ENCODE measurements around the gene TMPRSS12. TPM values are rescaled to one million over a fixed set of nuclear protein-coding genes. Genes with fewer than 3 reads are reported as not detected.
"Not testable (repeated sequence)": the region's sequence is repeated elsewhere in the genome, so short reads cannot be mapped to it uniquely, and the experiment has no call there.

Gene TMPRSS12
- total RNA-seq, 1 experiment from 2014 or later, result not detected

DNA sequence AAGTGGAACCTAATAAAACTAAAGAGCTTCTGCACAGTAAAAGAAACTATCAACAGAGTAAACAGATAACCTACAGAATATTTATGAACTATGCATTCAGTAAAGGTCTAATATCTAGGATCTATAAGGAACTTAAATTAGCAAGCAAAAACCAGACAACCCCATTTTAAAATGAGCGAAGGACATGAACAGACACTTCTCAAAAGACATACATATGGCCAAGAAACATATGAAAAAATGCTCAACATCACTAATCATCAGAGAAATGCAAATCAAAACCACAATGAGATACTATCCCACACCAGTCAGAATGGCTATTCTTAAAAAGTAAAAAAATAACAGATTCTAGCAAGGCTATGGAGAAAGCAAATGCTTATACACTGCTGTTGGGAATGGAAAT is 12.5 kb downstream of the TMPRSS12 start:
- DNase-seq (ENCODE audit: extremely low read depth, low read depth), result not testable (repeated sequence)

DNA sequence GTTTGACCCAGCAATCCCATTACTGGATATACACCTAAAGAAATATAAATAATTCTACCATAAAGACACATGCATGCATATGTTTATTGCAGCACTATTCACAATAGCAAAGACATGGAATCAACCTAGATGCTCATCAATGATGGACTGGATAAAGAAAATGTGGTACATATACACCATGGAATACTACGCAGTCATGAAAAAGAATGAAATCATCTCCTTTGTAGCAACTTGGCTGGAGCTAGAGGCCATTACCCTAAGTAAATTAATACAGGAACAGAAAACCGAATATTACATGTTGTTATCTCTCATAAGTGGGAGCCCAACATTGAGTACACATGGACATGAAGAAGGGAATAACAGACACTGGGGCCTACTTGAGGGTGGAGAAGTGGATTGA is 13.0 kb downstream of the TMPRSS12 start:
- not testable (repeated sequence) for DNase-seq (ENCODE audit: extremely low read depth, low read depth)

DNA sequence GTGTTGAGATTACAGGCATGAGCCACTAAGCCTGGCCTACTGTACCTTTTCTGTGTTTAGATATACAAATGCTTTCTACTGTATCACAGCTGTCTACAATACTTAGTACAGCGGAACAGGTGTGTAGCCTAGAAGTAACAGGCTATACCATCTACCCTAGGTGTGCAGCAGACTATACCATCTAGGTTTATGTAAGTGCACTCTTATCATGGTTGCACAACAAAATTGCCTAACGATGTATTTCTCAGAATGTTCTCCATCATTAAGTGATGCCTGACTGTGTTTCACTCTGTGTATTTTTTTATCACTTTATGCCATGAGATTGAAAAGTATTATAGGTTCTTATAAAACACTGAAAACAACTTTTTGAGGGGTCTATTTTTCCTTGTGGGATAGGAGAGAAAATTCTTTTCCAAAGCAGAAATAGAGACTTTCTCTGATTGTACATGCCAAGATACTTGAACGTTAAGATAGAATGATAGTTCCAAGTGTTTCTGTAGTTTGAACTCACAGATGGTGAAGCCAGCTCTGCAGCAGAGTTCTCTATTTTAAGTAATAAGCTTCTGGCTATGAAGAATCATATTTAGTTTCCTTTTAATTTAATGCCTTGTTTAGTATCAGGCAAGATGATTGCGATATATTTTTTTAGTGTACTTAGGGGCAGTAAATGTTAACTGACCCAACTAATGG is 17.0 kb downstream of the TMPRSS12 start:
- DNase-seq (ENCODE audit: extremely low read depth, low read depth), result no peak

DNA sequence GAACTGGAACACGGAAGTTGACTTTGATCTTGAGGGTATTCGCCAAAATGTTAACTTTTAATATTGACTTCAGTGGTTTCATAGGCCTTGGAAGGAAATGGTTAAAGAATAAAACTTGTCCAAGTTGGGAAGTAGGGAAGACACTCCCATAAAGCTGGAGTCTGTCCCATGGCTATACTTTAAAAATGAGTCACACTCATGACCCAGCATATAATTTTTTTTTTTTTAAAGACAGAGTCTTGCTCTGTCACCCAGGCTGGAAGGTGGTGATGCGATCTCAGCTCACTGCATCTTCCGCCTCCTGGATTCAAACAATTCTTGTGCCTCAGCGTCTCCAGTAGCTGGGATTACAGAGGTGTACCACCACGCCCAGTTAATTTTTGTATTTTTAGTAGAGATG is 19.6 kb downstream of the TMPRSS12 start:
- peak; percentile 8 for DNase-seq (ENCODE audit: extremely low read depth, low read depth)

DNA sequence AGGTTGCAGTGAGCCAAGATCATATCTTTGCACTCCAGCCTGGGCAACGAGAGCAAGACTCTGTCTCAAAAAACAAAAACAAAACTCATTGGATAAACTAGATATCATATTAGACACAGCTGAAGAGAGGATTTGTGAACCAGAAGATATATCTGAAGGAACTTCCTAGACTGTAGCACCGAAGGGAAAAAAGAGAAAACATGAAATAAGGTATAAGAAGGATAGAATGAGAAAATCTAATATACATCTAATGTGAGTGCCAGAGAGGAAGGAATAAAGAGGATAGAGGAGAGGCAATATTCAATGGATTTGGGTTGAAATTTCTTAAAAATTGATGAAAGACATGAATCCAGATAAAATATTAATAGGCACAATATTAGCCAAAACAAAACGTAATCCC is 22.5 kb downstream of the TMPRSS12 start:
- no peak for DNase-seq (ENCODE audit: extremely low read depth, low read depth)

DNA sequence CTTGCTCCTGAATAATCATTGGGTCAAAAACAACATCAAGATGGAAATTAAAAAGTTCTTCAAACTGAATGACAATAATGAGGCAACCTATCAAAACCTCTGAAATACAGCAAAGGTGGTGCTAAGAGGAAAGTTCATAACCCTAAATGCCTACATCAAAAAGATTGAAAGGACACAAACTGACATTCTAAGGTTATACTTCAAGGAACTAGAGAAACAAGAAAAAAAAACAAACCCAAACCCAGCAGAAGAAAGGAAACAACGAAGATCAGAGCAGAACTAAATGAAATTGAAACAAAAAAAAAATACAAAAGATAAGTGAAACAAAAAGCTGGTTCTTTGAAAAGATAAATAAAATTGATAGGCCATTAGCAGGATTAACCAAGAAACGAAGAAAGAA is 26.2 kb downstream of the TMPRSS12 start:
- DNase-seq (ENCODE audit: extremely low read depth, low read depth), result not testable (repeated sequence)

DNA sequence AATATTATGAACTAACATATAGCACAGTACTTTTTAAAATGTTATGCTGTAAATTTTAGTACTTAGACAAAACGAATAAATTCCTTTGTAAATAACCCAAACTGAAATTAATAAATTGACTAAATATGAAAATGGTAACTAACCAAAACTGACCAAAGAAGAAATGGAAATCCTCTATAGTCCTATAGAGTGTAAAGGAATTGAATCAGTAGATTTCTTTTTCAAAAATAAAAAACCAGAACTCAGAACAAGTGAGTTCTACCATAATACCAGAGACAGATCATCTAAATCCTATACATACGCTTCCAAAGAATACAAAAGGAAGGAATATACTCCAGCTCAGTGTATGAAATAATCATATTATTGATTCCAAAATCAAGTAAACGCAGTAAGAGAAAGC is 39.8 kb downstream of the TMPRSS12 start:
- DNase-seq (ENCODE audit: extremely low read depth, low read depth), result no peak

DNA sequence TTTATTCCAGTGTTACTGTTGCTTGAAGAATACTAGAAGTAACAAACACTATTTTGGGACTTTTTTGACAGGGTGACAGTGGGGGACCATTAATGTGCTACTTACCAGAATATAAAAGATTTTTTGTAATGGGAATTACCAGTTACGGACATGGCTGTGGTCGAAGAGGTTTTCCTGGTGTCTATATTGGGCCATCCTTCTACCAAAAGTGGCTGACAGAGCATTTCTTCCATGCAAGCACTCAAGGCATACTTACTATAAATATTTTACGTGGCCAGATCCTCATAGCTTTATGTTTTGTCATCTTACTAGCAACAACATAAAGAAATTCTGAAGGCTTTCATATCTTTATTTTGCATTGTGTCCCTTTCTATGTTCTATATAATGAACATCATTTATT is 44.5 kb downstream of the TMPRSS12 start:
- DNase-seq (ENCODE audit: extremely low read depth, low read depth), result no peak

DNA sequence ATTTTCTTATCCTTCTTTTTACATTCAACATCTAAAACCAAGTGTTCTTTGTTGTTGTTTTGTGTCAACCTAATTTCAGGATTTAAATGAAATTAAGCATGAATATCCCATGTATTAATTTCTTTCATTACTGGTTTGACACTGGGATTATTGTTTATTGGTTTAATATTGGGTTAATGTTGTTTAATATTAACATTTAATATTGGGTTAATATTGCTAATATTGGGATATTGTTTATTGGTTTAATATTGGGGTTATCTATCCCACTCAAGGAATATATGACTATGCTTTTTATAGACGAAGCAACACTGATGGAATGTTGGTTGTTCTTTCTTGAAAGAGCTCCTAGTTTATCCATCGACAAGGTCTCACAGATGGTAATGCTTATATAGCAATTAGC is 45.9 kb downstream of the TMPRSS12 start:
- no peak for DNase-seq (ENCODE audit: extremely low read depth, low read depth)

DNA sequence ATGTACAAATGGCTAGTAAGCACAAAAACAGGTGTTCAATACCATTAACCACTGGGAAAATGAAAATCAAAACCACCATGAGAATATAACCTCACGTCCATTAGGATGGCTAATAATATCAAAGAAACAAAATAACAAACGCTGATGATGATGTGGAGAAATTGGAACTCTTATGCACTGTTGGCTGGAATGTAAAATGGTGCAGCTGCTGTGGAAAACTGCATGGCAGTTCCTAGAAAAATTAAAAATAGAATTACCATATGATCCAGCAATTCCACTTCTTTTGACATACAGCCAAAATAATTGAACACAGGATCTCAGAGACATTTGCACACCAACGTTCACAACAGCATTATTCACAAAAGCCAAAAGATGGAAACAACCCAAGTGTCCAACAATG is 51.5 kb downstream of the TMPRSS12 start:
- DNase-seq (ENCODE audit: extremely low read depth, low read depth), result no peak

DNA sequence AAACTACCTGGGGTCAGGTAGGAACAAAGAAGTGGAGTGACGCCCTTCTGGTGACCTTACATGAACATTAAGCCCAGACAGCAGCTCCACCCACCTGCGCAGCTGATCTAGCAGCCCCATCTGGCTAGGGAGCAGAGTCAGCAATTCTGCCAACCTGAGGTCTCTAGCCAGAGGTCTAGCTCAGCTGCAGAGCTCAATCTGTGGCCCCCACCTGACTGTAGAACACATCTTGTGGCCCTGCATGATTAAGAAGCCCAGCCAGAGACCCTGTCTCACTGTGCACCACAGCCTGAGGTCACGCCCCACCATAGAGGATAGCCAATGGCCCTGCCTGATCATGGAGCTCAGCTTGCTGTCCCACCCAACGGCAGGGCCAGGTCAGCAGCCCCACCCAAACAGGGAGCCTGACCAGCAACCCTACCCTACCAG is 59.0 kb downstream of the TMPRSS12 start:
- DNase-seq (ENCODE audit: extremely low read depth, low read depth), result no peak

DNA sequence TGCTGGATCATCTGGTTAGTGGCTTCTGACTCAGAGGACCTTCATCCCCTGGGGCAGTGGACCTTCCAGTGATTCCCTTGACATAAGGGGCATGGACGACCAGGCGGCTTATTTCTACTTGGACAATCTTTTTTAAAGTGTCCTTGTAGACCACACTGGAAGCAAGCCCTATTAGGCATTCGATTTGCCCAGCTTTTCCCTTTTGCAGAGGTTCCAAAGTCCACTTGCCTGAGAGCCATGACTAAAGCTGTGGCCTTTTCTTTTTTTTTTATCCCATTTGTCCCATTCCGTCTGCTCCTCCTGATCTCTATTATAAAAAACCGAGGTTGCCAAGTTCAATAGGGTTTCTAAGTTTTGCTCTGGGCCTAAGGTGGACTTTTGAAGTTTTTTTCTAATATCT is 65.8 kb downstream of the TMPRSS12 start:
- not testable (repeated sequence) for DNase-seq (ENCODE audit: extremely low read depth, low read depth)

DNA sequence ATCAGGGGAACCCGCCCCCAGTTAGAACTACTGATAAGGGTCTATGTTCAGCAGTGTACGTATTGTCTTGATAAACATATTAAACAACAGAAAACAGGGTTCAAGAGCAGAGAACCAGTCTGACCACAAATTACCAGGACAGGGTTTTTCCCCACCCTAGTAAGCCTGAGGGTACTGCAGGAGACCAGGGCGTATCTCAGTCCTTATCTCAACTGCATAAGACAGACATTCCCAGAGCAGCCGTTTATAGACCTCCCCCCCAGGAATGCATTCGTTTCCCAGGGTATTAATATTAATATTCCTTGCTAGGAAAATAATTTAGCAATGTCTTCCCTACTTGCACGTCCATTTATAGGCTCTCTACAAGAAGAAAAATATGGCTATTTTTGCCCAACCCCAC is 69.6 kb downstream of the TMPRSS12 start:
- not testable (repeated sequence) for DNase-seq (ENCODE audit: extremely low read depth, low read depth)

DNA sequence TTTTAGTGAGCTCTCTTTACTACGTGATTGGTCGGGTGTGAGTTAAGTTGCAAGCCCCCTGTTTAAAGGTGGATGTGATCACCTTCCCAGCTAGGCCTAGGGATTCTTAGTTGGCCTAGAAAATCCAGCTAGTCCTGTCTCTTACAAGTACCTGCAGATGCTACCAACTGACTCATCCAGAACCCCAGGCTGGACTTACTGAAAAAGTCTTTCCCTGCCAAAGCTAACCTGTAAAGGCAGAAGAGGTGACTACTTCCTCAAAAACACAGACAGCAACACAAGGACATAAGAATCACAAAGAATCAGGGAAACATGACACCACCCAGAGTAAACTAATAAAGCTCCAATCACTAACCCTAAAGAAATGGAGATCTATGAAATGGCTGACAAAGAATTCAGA is 70.5 kb downstream of the TMPRSS12 start:
- no peak for DNase-seq (ENCODE audit: extremely low read depth, low read depth)

DNA sequence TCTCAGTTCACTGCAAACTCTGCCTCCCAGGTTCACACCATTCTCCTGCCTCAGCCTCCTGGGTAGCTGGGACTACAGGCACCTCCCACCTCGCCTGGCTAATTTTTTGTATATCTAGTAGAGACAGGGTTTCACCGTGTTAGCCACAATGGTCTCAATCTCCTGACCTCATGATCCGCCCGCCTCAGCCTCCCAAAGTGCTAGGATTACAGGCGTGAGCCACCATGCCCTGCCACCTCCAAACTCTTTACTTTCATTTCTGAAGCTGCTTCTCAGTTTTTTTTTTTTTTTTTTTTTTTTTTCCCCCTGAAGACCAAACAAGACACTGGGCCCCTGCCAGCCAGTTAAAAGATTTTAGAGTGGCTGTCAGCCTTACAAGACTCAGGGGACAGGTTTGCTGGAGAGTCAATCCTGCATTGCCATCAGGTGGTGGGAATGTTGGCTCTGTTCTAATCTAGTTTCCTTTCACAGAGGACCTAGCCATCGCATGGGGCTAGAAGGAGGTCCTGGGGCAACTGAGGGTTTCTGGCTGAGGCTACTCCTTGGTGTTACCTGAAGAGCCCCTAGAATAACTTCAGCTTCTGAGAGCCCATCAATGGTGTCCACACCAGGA is 72.3 kb downstream of the TMPRSS12 start:
- DNase-seq (ENCODE audit: extremely low read depth, low read depth), result no peak

DNA sequence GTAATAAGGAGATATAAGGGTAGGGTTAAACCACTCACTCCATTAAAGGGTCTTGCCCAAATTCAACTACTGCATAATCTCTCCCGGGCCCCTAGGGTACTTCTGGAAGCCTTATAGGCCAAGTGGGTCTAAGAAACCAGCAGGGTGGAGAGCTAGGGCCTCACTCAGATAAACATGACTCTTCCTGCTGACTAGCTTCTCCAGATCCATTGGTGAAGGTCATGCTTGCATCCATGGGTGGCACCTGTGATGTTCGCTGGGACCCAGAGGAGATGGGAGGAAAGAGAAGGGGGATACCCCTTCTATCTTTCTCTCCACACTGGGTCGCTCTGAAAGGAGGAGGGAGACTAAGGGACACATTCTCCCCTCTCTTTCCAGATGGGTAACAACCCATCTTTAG is 73.6 kb downstream of the TMPRSS12 start:
- DNase-seq (ENCODE audit: extremely low read depth, low read depth), result no peak

DNA sequence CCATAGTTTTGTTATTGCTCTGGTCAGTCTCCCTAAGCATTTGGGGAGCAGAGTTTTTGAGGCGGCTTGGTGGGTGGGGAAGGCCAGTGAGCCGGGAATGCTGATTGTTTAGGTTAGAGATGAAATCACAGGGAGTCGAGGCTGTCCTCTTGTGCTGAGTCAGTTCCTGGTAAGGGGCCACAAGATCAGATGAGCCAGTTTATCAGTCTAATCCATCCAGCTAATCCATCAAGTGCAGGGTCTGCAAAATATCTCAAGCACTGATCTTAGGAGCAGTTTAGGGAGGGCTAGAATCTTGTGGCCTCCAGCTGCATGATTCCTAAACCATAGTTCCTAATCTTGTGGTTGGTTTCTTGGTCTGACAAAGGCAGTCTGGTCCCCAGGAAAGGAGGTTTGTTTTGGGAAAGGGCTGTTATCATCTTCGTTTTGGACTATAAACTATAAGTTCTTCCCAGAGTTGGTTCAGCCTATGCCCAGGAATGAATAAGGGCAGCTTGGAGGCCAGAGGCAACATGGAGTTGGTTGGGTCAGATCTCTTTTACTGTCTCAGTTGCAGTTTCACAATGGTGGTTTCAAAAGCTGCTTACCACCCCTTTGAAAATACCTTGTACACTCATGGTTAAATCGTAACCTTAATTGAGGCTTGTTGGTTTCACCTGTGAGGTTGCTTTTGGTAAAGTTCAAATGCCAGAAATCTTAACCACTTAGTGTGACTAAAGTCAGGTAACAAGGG is 76.0 kb downstream of the TMPRSS12 start:
- no peak for DNase-seq (ENCODE audit: extremely low read depth, low read depth)

DNA sequence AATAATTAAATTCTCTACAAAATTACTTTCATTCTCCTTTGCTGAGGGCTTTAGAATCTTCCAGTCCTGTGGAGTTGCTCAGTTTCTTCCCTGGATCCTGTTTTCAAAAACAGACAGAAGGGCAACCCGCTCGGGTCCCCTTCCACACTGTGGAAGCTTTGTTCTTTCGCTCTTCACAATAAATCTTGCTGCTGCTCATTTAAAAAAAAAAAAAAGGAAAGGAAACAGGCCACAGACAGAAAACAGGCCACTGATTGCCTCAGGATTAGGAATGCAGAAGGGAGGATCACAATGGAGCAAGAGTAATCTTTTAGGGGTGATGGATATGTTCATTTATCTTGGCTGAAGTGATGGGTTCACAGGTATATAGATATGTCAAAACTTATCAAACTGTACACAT is 80.1 kb downstream of the TMPRSS12 start:
- no peak for DNase-seq (ENCODE audit: extremely low read depth, low read depth)

DNA sequence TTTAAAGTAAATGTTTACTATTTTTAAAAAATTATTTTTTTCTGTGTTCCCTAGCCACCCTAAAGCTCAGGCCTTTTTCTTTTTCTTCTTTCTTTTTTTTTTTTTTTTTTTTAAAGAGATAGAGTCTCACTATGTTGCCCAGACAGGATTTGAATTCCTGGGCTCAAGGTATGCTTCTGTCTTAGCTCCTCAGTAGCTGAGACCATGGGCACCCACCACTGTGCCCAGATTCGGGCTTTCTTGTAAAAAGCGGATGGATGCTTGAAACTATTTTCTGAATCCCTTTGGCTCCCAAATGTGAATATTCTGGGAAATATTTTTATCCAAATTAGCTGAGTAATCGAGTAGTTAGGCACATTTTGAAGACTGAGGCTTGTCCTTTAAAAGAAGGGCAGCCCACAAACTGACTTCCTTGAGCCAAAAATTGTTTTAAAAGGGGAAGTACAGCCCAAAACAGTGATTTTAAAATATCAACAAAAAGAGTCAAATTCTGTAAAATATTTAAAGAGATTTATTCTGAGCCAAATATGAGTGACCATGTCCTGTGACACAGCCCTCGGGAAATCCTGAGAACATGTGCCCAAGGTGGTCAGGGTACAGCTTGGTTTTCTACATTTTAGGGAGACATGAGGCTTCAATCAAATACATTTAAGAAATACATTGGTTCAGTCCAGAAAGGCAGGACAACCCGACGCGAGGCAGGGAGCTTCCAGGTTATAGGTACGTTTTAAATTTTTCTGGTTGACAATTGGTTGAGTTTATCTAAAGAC is 80.8 kb downstream of the TMPRSS12 start:
- DNase-seq (ENCODE audit: extremely low read depth, low read depth), result no peak

DNA sequence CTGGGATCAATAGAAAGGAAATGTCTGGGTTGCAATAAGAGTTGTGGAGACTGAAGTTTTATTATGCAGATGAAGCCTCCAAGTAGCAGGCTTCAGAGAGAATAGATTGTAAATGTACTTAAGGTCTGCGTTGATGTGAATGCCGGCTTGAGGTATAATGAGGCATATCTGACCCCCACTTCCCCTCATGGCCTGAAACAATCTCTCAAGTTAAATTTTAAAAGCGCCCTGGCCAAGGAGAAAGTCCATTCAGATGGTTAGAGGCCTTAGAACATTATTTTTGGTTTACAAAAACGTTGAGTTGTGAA is 81.4 kb downstream of the TMPRSS12 start:
- no peak for DNase-seq (ENCODE audit: extremely low read depth, low read depth)

Measured in NCI-H460 (cell line).